GM12873 (cell line): Measurements from ENCODE around the gene DPEP3.

Experiments
- CTCF ChIP-seq: IDR thresholded peaks from 2 replicates; pipeline ENCODE4 v1.5.1; 2012; ENCODE audit warnings: low read depth, mild to moderate bottlenecking, moderate library complexity, low read length, control low read depth; ENCODE audit not compliant: insufficient read depth; ENCODE audit errors: missing control alignments

DPEP3 gene

GRCh38 chr16:67943619-67944504 lies 36.4 kb downstream of the DPEP3 start, which contains the start of gene LCAT:
LCAT (minus strand) TSS chr16:67944120; CDS start chr16:67944101, 19 bp downstream.
- TF ChIP-seq CTCF: no peak

DNA sequence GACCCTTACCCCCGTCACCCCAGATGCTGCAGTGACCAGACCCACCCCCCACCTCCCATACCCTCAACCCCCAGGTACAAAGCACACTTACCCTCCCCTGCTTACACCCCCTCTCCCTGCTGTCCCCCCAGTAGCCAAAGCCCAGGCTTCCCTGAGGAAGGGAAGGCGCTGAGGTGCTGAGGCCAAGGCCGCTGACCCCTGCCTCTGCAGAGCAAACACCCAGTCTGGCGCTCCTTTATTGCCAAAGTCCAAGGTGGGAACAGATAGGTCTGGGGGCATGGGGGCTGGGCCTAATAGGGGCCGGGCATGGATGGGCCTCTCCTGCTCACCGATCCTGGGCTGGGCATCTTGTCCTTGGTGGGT lies 37.1 kb downstream of the DPEP3 start:
- no peak for TF ChIP-seq CTCF

DNA sequence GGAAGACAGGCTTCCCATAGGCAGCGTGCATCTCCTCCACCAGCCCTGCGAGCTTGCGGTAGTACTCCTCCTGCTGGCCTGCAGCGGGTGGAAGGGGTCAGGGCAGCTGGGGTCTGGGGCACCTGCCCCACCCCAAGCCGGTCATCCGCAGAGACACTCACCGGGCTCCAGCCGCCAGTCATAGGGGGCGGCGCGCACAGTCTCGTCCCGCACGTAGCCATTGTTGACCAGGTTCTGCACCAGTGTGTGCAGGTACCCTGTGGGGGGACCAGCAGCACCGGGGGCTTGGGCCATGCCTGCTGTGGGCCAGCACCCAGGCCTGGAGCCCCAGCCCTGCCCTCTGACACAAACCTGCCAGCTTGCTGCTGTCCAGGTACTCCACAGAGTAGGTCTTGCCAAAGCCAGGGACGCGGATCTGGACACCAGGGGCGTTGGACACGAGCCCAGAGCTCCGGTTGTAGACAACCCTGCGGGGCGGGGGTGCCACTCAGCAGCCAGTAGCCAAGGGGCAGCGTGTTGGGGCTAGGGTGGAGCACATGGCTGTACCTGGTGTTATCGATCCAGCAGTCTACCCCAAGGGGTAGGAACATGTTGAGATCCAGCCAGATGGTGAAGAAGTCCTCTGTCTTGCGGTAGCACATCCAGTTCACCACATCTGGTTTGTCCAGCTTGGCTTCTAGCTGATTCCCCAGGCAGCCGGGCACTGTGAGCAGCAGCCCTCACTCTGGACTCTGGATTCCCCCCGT lies 37.6 kb downstream of the DPEP3 start:
- no peak for TF ChIP-seq CTCF

DNA sequence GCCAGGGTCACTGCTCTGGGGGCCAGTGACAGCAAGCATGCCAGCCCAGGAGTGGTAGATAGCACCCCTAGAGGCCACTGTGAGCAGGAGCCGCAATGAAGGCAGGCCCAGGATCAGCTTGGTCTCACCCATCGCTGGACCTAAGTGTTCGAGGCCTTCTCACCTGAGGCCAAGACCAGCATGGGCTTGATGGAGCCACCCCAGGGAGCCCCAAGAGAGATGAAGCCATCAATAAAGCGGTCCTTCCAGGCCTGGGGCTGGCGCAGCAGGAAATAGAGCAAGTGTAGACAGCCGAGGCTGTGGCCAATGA lies 38.1 kb downstream of the DPEP3 start:
- peak; percentile 90 for TF ChIP-seq CTCF

- TF ChIP-seq CTCF: no peak
Observed at GRCh38 chr16:67941469-67942199, 38.7 kb downstream of the DPEP3 start.

GRCh38 chr16:67940446-67941089 lies 39.7 kb downstream of the DPEP3 start:
- TF ChIP-seq CTCF: no peak
